Gastroesophageal sphincter (tissue), 3 donors: ENCODE results near the gene MCC.

ENCODE experiments used
- CTCF ChIP-seq, 4 experiments: fragments of 200-600 bp in 2 of 4; fragments of 450-650 bp in 2 of 4; sonication (generic) in 1 of 4; IDR thresholded peaks; one replicate each; pipeline ENCODE4 v1.5.1; 2017 to 2019; ENCODE audit warnings: antibody characterized with exemption in 4 of 4, mild to moderate bottlenecking in 2 of 4, moderate library complexity in 2 of 4
- POLR2A ChIP-seq, 2 donors: fragments of 450-650 bp; IDR thresholded peaks; one replicate each; pipeline ENCODE4 v1.6.1; 2017; ENCODE audit warnings: antibody characterized with exemption in 2 of 2, mild to moderate bottlenecking in 2 of 2, moderate library complexity in 1 of 2

GRCh38 chr5:113232667-113233066 lies 255.6 kb downstream of the MCC start:
- TF ChIP-seq CTCF (IDR thresholded peaks at IDR 0.05): no peak
- TF ChIP-seq POLR2A (IDR thresholded peaks at IDR 0.05): no peak
